ENCODE data around the gene RAVER2.

RAVER2 gene

GRCh38 chr1:64826991-64827390 is 82.1 kb downstream of the RAVER2 start:
- no peak for DNase-seq (ENCODE audit: low read depth)
- H3K4me3 ChIP-seq (ENCODE audit: low read depth, low read length), result no peak overlapping the region
- TF ChIP-seq CTCF (IDR thresholded peaks at IDR 0.05; ENCODE audit: control insufficient read depth, extremely low read depth, insufficient read depth), result no peak

GRCh38 chr1:64828829-64829228 is 84.0 kb downstream of the RAVER2 start:
- no peak for DNase-seq (ENCODE audit: low read depth)
- no peak overlapping the region for H3K4me3 ChIP-seq (ENCODE audit: low read depth, low read length)
- TF ChIP-seq CTCF (IDR thresholded peaks at IDR 0.05; ENCODE audit: control insufficient read depth, extremely low read depth, insufficient read depth), result no peak

DNA sequence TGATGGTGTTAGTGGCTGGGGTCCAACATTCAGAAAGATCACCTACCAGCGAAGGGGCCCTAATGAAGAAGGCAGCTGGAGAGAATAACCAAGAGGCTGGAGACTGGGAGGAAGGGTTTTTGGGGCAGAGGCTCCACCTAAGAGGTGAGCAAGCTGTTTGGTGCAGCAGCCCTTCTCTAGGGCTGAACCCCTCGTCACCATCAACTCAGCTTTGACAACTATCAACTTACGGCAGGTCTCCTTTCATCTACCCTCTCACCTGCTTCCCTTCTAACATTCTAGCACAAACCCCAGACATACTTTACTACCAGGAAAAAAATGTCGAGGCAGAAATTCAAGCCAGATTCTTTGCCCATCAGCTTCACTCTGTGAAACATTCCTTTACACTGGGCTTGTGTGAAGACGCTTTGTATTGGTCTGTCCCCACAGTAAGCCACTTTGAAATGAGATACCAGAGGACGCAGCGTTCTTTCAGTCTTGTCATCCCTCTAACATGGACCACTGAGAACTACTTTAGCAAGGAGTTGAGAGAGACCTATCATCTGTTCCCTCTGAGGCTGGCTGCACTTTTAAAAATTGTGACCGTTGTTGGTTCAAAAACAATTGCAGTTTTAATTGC is 84.6 kb downstream of the RAVER2 start:
- TF ChIP-seq CTCF (IDR thresholded peaks at IDR 0.05; ENCODE audit: control insufficient read depth, extremely low read depth, insufficient read depth), result no peak
- no peak for DNase-seq (ENCODE audit: low read depth)
- no peak overlapping the region for H3K4me3 ChIP-seq (ENCODE audit: low read depth, low read length)

GRCh38 chr1:64830030-64830651 is 85.3 kb downstream of the RAVER2 start:
- H3K4me3 ChIP-seq (ENCODE audit: low read depth, low read length), result no peak overlapping the region
- DNase-seq (ENCODE audit: low read depth), result no peak
- no peak for TF ChIP-seq CTCF (IDR thresholded peaks at IDR 0.05; ENCODE audit: control insufficient read depth, extremely low read depth, insufficient read depth)

GRCh38 chr1:64834734-64835133 is 89.9 kb downstream of the RAVER2 start:
- no peak overlapping the region for H3K4me3 ChIP-seq (ENCODE audit: low read depth, low read length)
- no peak for DNase-seq (ENCODE audit: low read depth)
- no peak for TF ChIP-seq CTCF (IDR thresholded peaks at IDR 0.05; ENCODE audit: control insufficient read depth, extremely low read depth, insufficient read depth)

DNA sequence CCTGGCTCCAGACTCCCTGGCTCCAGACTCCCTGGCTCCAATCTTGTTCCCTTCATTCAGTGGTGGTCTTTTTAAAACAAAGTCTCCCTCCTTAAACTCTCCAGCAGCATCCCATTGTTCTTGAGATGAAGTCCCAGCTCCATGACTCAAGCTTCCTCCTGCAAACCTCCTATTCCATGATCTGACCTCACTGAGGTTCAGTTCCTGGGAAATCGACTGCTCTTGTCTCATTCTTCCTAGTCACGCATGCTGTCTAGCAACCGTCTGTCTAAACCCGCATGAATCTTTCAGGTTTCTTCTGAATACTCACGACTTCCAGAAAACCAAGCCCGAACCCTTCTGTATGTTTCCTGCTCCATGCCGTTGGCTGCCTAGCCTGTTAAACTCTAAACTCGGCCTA is 91.9 kb downstream of the RAVER2 start:
- no peak for TF ChIP-seq CTCF (IDR thresholded peaks at IDR 0.05; ENCODE audit: control insufficient read depth, extremely low read depth, insufficient read depth)
- no peak overlapping the region for H3K4me3 ChIP-seq (ENCODE audit: low read depth, low read length)

GRCh38 chr1:64838486-64838885 is 93.6 kb downstream of the RAVER2 start:
- no peak overlapping the region for H3K4me3 ChIP-seq (ENCODE audit: low read depth, low read length)
- no peak for DNase-seq (ENCODE audit: low read depth)
- no peak for TF ChIP-seq CTCF (IDR thresholded peaks at IDR 0.05; ENCODE audit: control insufficient read depth, extremely low read depth, insufficient read depth)

More for the DNA sequence above, 91.9 kb downstream of the RAVER2 start:
- no peak for DNase-seq (ENCODE audit: low read depth)
